Transverse colon (tissue), 4 donors: Measurements from ENCODE around the gene SCAMP4.

Experiments
- POLR2A ChIP-seq: fragments of 450-650 bp; IDR thresholded peaks from one replicate; pipeline ENCODE4 v1.6.1; 2016; ENCODE audit warnings: antibody characterized with exemption, mild to moderate bottlenecking, moderate library complexity
- POLR2AphosphoS5 ChIP-seq, 3 donors: sonication (generic); formaldehyde crosslinking; IDR thresholded peaks; one replicate each; pipeline ENCODE4 v1.6.1; 2016; ENCODE audit warnings: antibody characterized with exemption in 3 of 3
- TF ChIP-seq, protein P1 (sequence below), 5 experiments: fragments of 200-600 bp in 3 of 5; fragments of 450-650 bp in 2 of 5; sonication (generic) in 3 of 5; IDR thresholded peaks; 1 replicate in 2 of 5; 2 replicates in 3 of 5; pipeline ENCODE4 v1.5.1; 2016 to 2017; ENCODE audit warnings: antibody characterized with exemption in 5 of 5, inconsistent platforms in 3 of 5, mild to moderate bottlenecking in 2 of 5, moderate library complexity in 1 of 5

- TF ChIP-seq, protein P1, sequence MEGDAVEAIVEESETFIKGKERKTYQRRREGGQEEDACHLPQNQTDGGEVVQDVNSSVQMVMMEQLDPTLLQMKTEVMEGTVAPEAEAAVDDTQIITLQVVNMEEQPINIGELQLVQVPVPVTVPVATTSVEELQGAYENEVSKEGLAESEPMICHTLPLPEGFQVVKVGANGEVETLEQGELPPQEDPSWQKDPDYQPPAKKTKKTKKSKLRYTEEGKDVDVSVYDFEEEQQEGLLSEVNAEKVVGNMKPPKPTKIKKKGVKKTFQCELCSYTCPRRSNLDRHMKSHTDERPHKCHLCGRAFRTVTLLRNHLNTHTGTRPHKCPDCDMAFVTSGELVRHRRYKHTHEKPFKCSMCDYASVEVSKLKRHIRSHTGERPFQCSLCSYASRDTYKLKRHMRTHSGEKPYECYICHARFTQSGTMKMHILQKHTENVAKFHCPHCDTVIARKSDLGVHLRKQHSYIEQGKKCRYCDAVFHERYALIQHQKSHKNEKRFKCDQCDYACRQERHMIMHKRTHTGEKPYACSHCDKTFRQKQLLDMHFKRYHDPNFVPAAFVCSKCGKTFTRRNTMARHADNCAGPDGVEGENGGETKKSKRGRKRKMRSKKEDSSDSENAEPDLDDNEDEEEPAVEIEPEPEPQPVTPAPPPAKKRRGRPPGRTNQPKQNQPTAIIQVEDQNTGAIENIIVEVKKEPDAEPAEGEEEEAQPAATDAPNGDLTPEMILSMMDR (IDR thresholded peaks at IDR 0.05) = no peak
- TF ChIP-seq POLR2A (no peak), POLR2AphosphoS5 (IDR thresholded peaks at IDR 0.05) (no peak)
Observed at GRCh38 chr19:1956868-1957492, 51.8 kb downstream of the SCAMP4 start.
